HG02763 (cell line): ENCODE results near the gene KREMEN1.

Source experiments
- ATAC-seq: cut with Tn5 transposase; IDR thresholded peaks from one replicate; pipeline ENCODE4 v1.9.1; 2021; ENCODE audit warnings: mild to moderate bottlenecking, moderate library complexity; ENCODE audit not compliant: unreplicated experiment

KREMEN1 gene

GRCh38 chr22:29203488-29204454, 130.9 kb downstream of the KREMEN1 start:
- ATAC-seq, result no peak

- no peak for ATAC-seq
Observed at GRCh38 chr22:29204455-29205183, 131.8 kb downstream of the KREMEN1 start.

GRCh38 chr22:29205252-29205593, 132.4 kb downstream of the KREMEN1 start:
- ATAC-seq, result no peak

- ATAC-seq, result no peak
Observed at GRCh38 chr22:29205594-29206371, 132.9 kb downstream of the KREMEN1 start, which contains the start of gene EMID1. Gene EMID1 (plus strand): TSS chr22:29205896. CDS start chr22:29206039, 143 bp downstream.

GRCh38 chr22:29206372-29207242, 133.8 kb downstream of the KREMEN1 start:
- no peak for ATAC-seq

- no peak for ATAC-seq
Observed at GRCh38 chr22:29207243-29207550, 134.4 kb downstream of the KREMEN1 start.

GRCh38 chr22:29207562-29208501, 135.0 kb downstream of the KREMEN1 start:
- ATAC-seq, result no peak

- ATAC-seq, result no peak
Observed at GRCh38 chr22:29208502-29208862, 135.6 kb downstream of the KREMEN1 start.

GRCh38 chr22:29208879-29209623, 136.2 kb downstream of the KREMEN1 start:
- ATAC-seq, result no peak

- no peak for ATAC-seq
Observed at GRCh38 chr22:29209624-29209929, 136.7 kb downstream of the KREMEN1 start.

- ATAC-seq, result no peak
Observed at GRCh38 chr22:29211066-29211465, 138.2 kb downstream of the KREMEN1 start.

GRCh38 chr22:29211466-29211865, 138.6 kb downstream of the KREMEN1 start:
- ATAC-seq, result no peak

- no peak for ATAC-seq
Observed at GRCh38 chr22:29212743-29213142, 139.9 kb downstream of the KREMEN1 start.

- ATAC-seq, result no peak
Observed at GRCh38 chr22:29213493-29213892, 140.7 kb downstream of the KREMEN1 start.

- ATAC-seq, result no peak
Observed at GRCh38 chr22:29214232-29214631, 141.4 kb downstream of the KREMEN1 start.

GRCh38 chr22:29215012-29215860, 142.4 kb downstream of the KREMEN1 start:
- no peak for ATAC-seq

GRCh38 chr22:29216011-29216872, 143.4 kb downstream of the KREMEN1 start:
- ATAC-seq, result no peak
